Thyroid gland (tissue), 4 donors: Measurements from ENCODE around the gene TRIM5. TPM values are rescaled to one million over a fixed set of nuclear protein-coding genes. Genes with fewer than 3 reads are reported as not detected.
A peak's percentile ranks its signal among the peaks of the same experiment; 100 is the strongest.

ENCODE experiments used
- DNase-seq, 2 donors: peaks; one replicate each; pipeline ENCODE4 v3.0.0-alpha.2; 2019
- H3K27ac ChIP-seq, 3 donors: fragments of 200-600 bp; sonication (generic); 1 replicate in 2 of 3; 2 replicates in 1 of 3; pipeline ENCODE4 v1.5.1; 2016 to 2019; ENCODE audit warnings: mild to moderate bottlenecking in 1 of 3, moderate library complexity in 1 of 3
- H3K27me3 ChIP-seq: fragments of 200-600 bp; sonication (generic); one replicate; pipeline ENCODE4 v1.5.1; 2019
- H3K36me3 ChIP-seq, 2 donors: fragments of 200-600 bp; sonication (generic); one replicate each; pipeline ENCODE4 v1.5.1; 2016 to 2019
- H3K4me1 ChIP-seq, 2 donors: fragments of 200-600 bp; sonication (generic); one replicate each; pipeline ENCODE4 v1.5.1; 2017 to 2019
- H3K4me3 ChIP-seq, 3 donors: fragments of 200-600 bp; sonication (generic); replicated peaks in 1 of 3; 1 replicate in 2 of 3; 2 replicates in 1 of 3; pipeline ENCODE4 v1.5.1; 2016; ENCODE audit warnings: mild to moderate bottlenecking in 1 of 3
- H3K9me3 ChIP-seq: fragments of 200-600 bp; sonication (generic); one replicate; pipeline ENCODE4 v1.5.1; 2017
- POLR2A ChIP-seq, 2 donors: fragments of 450-650 bp; IDR thresholded peaks; one replicate each; pipeline ENCODE4 v1.6.1; 2017; ENCODE audit warnings: antibody characterized with exemption in 2 of 2, mild to moderate bottlenecking in 2 of 2, moderate library complexity in 1 of 2
- WGBS, 2 donors: methylation state at CpG; one replicate each; pipeline ENCODE4 v1.1.5; 2017; 5-methylcytosine and 5-hydroxymethylcytosine counted together
- intact Hi-C: fragments of 100-400 bp; cut with DNase I; formaldehyde crosslinking; loops from one replicate; pipeline ENCODE4 v1.15.1; 2023
- total RNA-seq, 4 donors: library from RNA; depleted of rRNA; stranded (reverse); fragments of >200 nt; gene quantifications; one replicate each; pipeline ENCODE4 v1.2.3, GENCODE V29; 2016
- TF ChIP-seq, protein P1 (sequence below), 6 experiments: fragments of 200-600 bp in 3 of 6; fragments of 450-650 bp in 3 of 6; sonication (generic) in 3 of 6; IDR thresholded peaks; one replicate each; pipeline ENCODE4 v1.5.1; 2016 to 2019; ENCODE audit warnings: antibody characterized with exemption in 6 of 6, mild to moderate bottlenecking in 2 of 6, inconsistent platforms in 1 of 6, moderate library complexity in 1 of 6

The TRIM5 gene, protein sequence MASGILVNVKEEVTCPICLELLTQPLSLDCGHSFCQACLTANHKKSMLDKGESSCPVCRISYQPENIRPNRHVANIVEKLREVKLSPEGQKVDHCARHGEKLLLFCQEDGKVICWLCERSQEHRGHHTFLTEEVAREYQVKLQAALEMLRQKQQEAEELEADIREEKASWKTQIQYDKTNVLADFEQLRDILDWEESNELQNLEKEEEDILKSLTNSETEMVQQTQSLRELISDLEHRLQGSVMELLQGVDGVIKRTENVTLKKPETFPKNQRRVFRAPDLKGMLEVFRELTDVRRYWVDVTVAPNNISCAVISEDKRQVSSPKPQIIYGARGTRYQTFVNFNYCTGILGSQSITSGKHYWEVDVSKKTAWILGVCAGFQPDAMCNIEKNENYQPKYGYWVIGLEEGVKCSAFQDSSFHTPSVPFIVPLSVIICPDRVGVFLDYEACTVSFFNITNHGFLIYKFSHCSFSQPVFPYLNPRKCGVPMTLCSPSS
- 10 to 100 TPM; 20.8 to 61.5 (median 43.3) TPM for total RNA-seq

DNA sequence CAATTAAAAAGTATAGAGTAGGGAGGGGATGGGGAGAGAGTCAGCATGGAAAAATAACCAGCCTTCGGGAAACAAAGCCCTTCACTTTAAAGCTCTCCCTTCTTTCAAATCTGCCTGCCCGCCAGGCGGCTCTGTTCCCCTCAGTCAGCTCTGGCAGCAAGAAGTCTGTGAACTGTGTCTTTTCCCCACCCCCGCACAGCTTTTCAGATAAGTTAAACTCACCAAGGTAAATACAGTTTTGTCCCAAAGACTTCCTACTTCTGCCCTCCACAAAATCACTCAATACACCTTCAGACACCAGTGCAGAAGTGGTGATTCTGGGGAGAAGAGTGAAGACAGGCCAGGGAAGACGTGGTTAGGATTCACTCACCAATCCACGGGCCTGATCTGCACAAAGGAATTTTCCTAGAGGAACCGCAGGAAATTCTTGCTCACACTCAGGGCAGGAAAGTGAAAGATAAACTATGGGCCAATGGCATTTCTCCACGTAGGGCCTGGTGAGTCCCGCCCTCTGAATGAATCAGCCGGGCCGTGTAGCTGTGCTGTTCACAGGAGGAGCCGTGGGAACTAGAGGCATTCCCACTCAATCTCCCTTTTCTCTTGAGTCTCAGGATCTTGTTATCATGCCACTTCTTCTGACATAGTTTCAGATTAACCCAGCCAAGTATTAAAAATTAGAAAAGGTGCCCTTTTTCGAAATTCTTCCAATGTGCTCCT, at the start of gene TRIM5:
TRIM5 (minus strand) TSS at position 429 of the 717 bp plus-strand sequence. CDS start 4,897 bp downstream, outside the sequence.
- TF ChIP-seq, protein P1, sequence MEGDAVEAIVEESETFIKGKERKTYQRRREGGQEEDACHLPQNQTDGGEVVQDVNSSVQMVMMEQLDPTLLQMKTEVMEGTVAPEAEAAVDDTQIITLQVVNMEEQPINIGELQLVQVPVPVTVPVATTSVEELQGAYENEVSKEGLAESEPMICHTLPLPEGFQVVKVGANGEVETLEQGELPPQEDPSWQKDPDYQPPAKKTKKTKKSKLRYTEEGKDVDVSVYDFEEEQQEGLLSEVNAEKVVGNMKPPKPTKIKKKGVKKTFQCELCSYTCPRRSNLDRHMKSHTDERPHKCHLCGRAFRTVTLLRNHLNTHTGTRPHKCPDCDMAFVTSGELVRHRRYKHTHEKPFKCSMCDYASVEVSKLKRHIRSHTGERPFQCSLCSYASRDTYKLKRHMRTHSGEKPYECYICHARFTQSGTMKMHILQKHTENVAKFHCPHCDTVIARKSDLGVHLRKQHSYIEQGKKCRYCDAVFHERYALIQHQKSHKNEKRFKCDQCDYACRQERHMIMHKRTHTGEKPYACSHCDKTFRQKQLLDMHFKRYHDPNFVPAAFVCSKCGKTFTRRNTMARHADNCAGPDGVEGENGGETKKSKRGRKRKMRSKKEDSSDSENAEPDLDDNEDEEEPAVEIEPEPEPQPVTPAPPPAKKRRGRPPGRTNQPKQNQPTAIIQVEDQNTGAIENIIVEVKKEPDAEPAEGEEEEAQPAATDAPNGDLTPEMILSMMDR (IDR thresholded peaks at IDR 0.05), result peak in 5 of 6 experiments; percentile 38 to 77 (median 59)
- TF ChIP-seq POLR2A (IDR thresholded peaks at IDR 0.05), result peak in 1 of 2 donors; percentile 77

DNA sequence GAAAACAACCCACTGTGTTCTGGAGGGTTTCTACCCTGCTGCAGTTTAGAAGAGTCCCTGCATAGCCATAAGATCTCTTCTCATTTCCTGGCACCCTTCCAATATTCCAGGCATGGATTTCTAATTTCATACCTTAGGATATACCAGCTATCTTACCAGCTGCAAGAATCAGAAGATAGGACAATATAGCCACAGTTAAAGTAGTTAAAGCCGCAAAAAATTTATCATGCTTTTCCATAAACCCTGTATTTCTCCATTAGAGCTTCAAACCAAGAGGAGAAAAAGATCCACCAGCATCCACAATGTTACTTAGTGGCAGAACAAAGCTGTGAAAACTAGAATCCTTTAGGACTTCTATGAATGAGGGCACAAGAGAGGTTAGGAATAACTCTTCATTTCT, 42.8 kb upstream of the TRIM5 start:
- 92 to 100% methylated on average over 1 of the region's 1 CpG for WGBS, 2 donors
- Histone ChIP-seq H3K27me3 (no peaks in the 10 kb centered on the region), H3K36me3 (no peaks in the 10 kb centered on the region), H3K4me1 (no peaks in the 10 kb centered on the region), H3K4me3 (no peak overlapping the region), H3K27ac (no peak overlapping the region), H3K9me3 (no peaks in the 10 kb centered on the region)
- no peak for DNase-seq
- intact Hi-C loops, result no loop called here
- TF ChIP-seq, protein P1 (IDR thresholded peaks at IDR 0.05), result no peak
- TF ChIP-seq POLR2A (IDR thresholded peaks at IDR 0.05), result no peak

More for the DNA sequence above, at the start of gene TRIM5:
- DNase-seq, result peak; percentile 87 to 89
- Histone ChIP-seq H3K4me3 (peak within 1 kb of the TSS in 2 of 3 donors; percentile 12 to 30), H3K36me3 (peaks cover 0 to 2% of the 10 kb centered on the region in 2 donors), H3K4me1 (peaks cover 16 to 20% of the 10 kb centered on the region in 2 donors), H3K27ac (peak within 1 kb of the TSS; percentile 57 to 97 (median 92)), H3K27me3 (no peaks in the 10 kb centered on the region), H3K9me3 (no peaks in the 10 kb centered on the region)
- 3 to 4% methylated on average over 13 of the region's 13 CpGs for WGBS, 2 donors
- intact Hi-C loops, result no loop called here

DNA sequence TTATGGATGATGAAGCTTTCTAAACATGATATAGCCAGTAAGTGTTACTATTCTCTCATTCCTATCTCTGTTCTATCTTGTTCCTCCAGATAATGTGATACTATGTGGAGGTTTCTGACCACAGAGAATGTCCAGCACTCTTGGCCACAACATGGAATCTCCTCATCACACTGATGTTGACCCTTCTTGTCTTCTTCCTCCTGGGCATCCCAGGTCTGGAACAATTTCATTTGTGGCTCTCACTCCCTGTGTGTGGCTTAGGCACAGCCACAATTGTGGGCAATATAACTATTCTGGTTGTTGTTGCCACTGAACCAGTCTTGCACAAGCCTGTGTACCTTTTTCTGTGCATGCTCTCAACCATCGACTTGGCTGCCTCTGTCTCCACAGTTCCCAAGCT, 41.5 kb upstream of the TRIM5 start:
- no peak for DNase-seq
- WGBS, 2 donors, result 91 to 100% methylated on average over 1 of the region's 1 CpG
- Histone ChIP-seq H3K27ac (no peak overlapping the region), H3K4me1 (no peaks in the 10 kb centered on the region), H3K36me3 (no peaks in the 10 kb centered on the region), H3K27me3 (no peaks in the 10 kb centered on the region), H3K9me3 (no peaks in the 10 kb centered on the region), H3K4me3 (no peak overlapping the region)
- TF ChIP-seq POLR2A (IDR thresholded peaks at IDR 0.05), result no peak
- TF ChIP-seq, protein P1 (IDR thresholded peaks at IDR 0.05), result no peak
- intact Hi-C loops, result no loop called here

DNA sequence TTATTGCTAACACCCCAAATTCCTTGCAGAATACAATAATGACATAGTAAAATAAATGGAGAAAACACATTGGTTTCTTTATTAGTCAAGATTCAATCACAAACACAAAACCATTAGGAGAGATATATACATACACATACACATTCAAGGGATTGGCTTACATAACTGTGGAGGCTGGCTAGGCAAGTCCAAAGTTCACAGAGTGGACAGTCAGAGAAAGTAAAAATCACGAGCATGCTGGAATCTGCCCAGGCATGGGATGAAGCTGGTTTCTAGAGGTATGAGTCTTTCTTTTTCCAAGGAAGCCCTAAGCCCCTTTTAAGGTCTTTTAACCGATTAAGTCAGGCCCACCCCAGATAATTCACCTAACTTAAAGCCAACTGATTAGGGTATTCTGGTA, 37.7 kb upstream of the TRIM5 start:
- H3K4me3 ChIP-seq, result no peak overlapping the region
- no peak for DNase-seq
- TF ChIP-seq, protein P1 (IDR thresholded peaks at IDR 0.05), result no peak
- no peak for TF ChIP-seq POLR2A (IDR thresholded peaks at IDR 0.05)
- intact Hi-C loops, result no loop called here
- H3K9me3 ChIP-seq, result no peaks in the 10 kb centered on the region
- 81 to 87% methylated on average over 2 of the region's 2 CpGs for WGBS, 2 donors
- H3K36me3 ChIP-seq, result no peaks in the 10 kb centered on the region
- H3K27me3 ChIP-seq, result no peaks in the 10 kb centered on the region
- H3K27ac ChIP-seq, result no peak overlapping the region
- no peaks in the 10 kb centered on the region for H3K4me1 ChIP-seq
